Measurements from ENCODE around the gene CORO2B.

CORO2B gene

DNA sequence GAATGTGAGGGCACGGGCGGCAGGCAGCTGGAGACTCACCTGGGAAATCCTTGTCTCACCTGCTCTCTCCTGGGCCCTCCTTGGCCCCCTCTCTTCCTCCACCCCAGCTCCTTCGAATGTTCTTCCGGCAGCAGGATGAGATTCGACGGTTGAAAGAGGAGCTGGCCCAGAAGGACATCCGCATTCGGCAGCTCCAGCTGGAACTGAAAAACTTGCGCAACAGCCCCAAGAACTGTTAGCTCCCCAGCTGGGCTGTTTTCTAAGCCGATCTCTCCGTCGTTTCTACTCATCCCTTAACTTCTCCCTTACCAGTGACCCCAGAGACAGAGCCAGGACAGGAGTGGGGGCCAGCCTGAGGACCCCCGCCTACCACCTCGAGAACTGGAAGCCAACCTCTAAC lies 146.9 kb downstream of the CORO2B start:
- Histone ChIP-seq H3K27ac (ENCODE audit: low read depth, low read length) (no peak overlapping the region), H3F3A (ENCODE audit: insufficient read depth) (no peaks in the 10 kb centered on the region), H3K27me3 (ENCODE audit: low read length) (no peaks in the 10 kb centered on the region), H3K79me2 (ENCODE audit: insufficient read depth, low read length) (no peaks in the 10 kb centered on the region), H3K4me2 (ENCODE audit: low read depth, low read length, poor library complexity, severe bottlenecking) (no peak overlapping the region), H2AFZ (ENCODE audit: low read depth, low read length, severe bottlenecking) (no peak overlapping the region), H3K9me2 (replicated peaks; ENCODE audit: insufficient read depth, low read length) (no peaks in the 10 kb centered on the region), H4K20me1 (ENCODE audit: low read depth, low read length) (no peaks in the 10 kb centered on the region), H3K36me3 (ENCODE audit: low read length) (no peaks in the 10 kb centered on the region), H3K9ac (ENCODE audit: low read length) (no peak overlapping the region), H3K4me3 (ENCODE audit: insufficient read depth, low read length, poor library complexity, severe bottlenecking) (no peak overlapping the region), H3K9me3 (ENCODE audit: insufficient read depth, low read length) (no peaks in the 10 kb centered on the region)
- TF ChIP-seq, protein P1, sequence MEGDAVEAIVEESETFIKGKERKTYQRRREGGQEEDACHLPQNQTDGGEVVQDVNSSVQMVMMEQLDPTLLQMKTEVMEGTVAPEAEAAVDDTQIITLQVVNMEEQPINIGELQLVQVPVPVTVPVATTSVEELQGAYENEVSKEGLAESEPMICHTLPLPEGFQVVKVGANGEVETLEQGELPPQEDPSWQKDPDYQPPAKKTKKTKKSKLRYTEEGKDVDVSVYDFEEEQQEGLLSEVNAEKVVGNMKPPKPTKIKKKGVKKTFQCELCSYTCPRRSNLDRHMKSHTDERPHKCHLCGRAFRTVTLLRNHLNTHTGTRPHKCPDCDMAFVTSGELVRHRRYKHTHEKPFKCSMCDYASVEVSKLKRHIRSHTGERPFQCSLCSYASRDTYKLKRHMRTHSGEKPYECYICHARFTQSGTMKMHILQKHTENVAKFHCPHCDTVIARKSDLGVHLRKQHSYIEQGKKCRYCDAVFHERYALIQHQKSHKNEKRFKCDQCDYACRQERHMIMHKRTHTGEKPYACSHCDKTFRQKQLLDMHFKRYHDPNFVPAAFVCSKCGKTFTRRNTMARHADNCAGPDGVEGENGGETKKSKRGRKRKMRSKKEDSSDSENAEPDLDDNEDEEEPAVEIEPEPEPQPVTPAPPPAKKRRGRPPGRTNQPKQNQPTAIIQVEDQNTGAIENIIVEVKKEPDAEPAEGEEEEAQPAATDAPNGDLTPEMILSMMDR (IDR thresholded peaks at IDR 0.05; ENCODE audit: insufficient read depth, low read length, poor library complexity, severe bottlenecking), result no peak
- TF ChIP-seq EZH2phosphoT487 (conservative IDR thresholded peaks at IDR 0.05; ENCODE audit: low read length), result no peak

DNA sequence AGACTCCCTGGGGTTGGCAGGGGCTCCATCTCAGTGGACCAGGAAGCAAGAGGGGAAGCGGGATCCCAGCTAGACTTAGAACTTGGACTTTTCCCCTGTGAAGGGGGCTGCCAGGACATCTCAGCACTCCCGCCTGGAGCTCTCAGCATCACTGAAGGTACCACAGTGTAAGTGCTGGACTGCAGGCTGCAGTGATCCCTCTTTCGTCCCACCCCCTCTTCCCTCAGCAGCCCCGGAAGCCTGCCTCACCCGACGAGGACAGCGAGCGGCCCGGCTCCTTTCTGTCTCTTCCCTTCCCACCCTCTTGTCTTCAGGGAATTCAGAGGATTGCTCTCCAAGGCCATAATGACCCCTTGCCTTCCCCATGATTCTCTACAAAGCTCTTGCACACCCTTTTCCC lies 147.5 kb downstream of the CORO2B start:
- H3K27ac ChIP-seq (ENCODE audit: low read depth, low read length), result no peak overlapping the region
- H2AFZ ChIP-seq (ENCODE audit: low read depth, low read length, severe bottlenecking), result no peak overlapping the region
- no peak overlapping the region for H3K9ac ChIP-seq (ENCODE audit: low read length)
- no peaks in the 10 kb centered on the region for H4K20me1 ChIP-seq (ENCODE audit: low read depth, low read length)
- H3K27me3 ChIP-seq (ENCODE audit: low read length), result no peaks in the 10 kb centered on the region
- H3K4me3 ChIP-seq (ENCODE audit: insufficient read depth, low read length, poor library complexity, severe bottlenecking), result no peak overlapping the region
- H3K79me2 ChIP-seq (ENCODE audit: insufficient read depth, low read length), result no peaks in the 10 kb centered on the region
- TF ChIP-seq, protein P1 (IDR thresholded peaks at IDR 0.05; ENCODE audit: insufficient read depth, low read length, poor library complexity, severe bottlenecking), result no peak
- no peak for TF ChIP-seq EZH2phosphoT487 (conservative IDR thresholded peaks at IDR 0.05; ENCODE audit: low read length)
- H3F3A ChIP-seq (ENCODE audit: insufficient read depth), result no peaks in the 10 kb centered on the region
- H3K36me3 ChIP-seq (ENCODE audit: low read length), result no peaks in the 10 kb centered on the region
- H3K9me2 ChIP-seq (replicated peaks; ENCODE audit: insufficient read depth, low read length), result no peaks in the 10 kb centered on the region
- H3K4me2 ChIP-seq (ENCODE audit: low read depth, low read length, poor library complexity, severe bottlenecking), result no peak overlapping the region
- H3K9me3 ChIP-seq (ENCODE audit: insufficient read depth, low read length), result no peaks in the 10 kb centered on the region

DNA sequence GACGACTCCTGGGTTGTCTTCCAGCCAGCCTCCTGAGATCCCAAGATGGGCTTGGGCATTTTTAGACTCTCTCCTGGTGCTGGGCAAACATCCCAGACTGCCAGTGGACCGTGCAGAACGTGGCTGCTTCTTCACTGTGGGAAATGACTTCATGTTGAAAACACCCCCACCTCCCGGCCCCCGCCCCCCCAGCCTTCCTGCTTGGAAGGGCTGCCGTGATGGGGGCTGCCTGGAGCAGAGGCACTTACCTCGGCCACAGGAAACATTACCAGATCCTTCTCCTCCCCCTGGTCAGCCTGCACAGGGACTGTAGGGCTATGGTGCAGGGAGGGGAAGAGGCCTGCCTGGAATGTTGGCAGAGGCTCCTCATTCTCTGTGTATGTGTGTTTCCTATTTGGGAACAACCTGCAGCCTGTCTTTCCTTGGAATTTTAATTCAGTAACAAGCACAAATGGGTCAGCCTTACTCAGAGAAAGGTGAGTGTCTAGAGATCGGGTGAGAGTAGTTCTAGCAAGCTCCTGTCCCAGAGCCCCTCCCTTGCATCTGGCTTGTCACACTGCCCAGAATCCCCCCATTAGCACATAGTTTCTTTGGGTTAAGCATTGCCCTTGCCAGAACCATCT lies 151.1 kb downstream of the CORO2B start:
- H3F3A ChIP-seq (ENCODE audit: insufficient read depth), result no peaks in the 10 kb centered on the region
- no peak overlapping the region for H3K27ac ChIP-seq (ENCODE audit: low read depth, low read length)
- H3K27me3 ChIP-seq (ENCODE audit: low read length), result no peaks in the 10 kb centered on the region
- H4K20me1 ChIP-seq (ENCODE audit: low read depth, low read length), result no peaks in the 10 kb centered on the region
- no peaks in the 10 kb centered on the region for H3K79me2 ChIP-seq (ENCODE audit: insufficient read depth, low read length)
- H3K9me3 ChIP-seq (ENCODE audit: insufficient read depth, low read length), result no peaks in the 10 kb centered on the region
- TF ChIP-seq, protein P1 (IDR thresholded peaks at IDR 0.05; ENCODE audit: insufficient read depth, low read length, poor library complexity, severe bottlenecking), result no peak
- TF ChIP-seq EZH2phosphoT487 (conservative IDR thresholded peaks at IDR 0.05; ENCODE audit: low read length), result no peak
- H3K9ac ChIP-seq (ENCODE audit: low read length), result no peak overlapping the region
- H3K36me3 ChIP-seq (ENCODE audit: low read length), result no peaks in the 10 kb centered on the region
- no peak overlapping the region for H2AFZ ChIP-seq (ENCODE audit: low read depth, low read length, severe bottlenecking)
- H3K4me3 ChIP-seq (ENCODE audit: insufficient read depth, low read length, poor library complexity, severe bottlenecking), result no peak overlapping the region
- H3K4me2 ChIP-seq (ENCODE audit: low read depth, low read length, poor library complexity, severe bottlenecking), result no peak overlapping the region
- no peaks in the 10 kb centered on the region for H3K9me2 ChIP-seq (replicated peaks; ENCODE audit: insufficient read depth, low read length)
